ENCODE measurements around the gene SAE1.

- TF ChIP-seq, protein P1, sequence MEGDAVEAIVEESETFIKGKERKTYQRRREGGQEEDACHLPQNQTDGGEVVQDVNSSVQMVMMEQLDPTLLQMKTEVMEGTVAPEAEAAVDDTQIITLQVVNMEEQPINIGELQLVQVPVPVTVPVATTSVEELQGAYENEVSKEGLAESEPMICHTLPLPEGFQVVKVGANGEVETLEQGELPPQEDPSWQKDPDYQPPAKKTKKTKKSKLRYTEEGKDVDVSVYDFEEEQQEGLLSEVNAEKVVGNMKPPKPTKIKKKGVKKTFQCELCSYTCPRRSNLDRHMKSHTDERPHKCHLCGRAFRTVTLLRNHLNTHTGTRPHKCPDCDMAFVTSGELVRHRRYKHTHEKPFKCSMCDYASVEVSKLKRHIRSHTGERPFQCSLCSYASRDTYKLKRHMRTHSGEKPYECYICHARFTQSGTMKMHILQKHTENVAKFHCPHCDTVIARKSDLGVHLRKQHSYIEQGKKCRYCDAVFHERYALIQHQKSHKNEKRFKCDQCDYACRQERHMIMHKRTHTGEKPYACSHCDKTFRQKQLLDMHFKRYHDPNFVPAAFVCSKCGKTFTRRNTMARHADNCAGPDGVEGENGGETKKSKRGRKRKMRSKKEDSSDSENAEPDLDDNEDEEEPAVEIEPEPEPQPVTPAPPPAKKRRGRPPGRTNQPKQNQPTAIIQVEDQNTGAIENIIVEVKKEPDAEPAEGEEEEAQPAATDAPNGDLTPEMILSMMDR (IDR thresholded peaks at IDR 0.05) = no peak
- TF ChIP-seq POLR2A (IDR thresholded peaks at IDR 0.05) = peak; percentile 92
Observed at GRCh38 chr19:47255879-47256692, 125.5 kb downstream of the SAE1 start, which contains the start of gene CCDC9.
